NCI-H146 treated with DMSO at 0.1 percent for 48 hours (cell line): ENCODE measurements around the gene FGFR4.
A peak's percentile ranks its signal among the peaks of the same experiment; 100 is the strongest.
"Not testable (repeated sequence)": the region's sequence is repeated elsewhere in the genome, so short reads cannot be mapped to it uniquely, and the experiment has no call there.

Experiments used
- DNase-seq: peaks from one replicate; lab custom pipeline; 2025; ENCODE audit not compliant: unreplicated experiment; lab: John Stamatoyannopoulos, UW

FGFR4 gene

DNA sequence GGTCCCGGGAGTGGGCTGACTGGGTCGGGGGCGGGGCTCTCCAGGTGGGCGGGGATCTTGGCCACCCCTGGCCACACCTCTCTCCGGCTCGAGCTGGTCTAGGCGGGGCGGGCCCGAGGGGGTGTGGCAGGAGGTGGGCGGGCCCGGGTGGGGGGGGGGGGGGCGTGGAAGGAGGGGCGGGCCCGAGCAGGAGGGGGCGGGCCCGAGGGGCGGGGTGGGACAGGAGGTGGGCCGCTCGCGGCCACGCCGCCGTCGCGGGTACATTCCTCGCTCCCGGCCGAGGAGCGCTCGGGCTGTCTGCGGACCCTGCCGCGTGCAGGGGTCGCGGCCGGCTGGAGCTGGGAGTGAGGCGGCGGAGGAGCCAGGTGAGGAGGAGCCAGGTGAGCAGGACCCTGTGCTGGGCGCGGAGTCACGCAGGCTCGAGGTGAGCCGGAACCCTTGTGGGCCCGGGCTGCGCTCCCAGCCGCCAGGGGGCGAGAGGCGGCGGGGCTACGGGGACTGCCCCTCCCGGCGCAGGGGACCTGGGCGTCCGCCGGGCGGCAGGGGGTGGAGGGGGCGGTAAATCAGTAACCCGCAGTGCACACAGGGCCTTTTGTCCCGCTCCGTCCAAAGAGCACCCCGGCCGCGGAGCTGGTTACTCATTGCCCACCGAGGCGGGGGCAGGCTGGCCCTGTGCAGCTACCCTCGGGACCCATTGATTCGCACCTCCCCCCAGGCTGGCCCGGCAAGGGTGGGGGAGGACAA, at the start of gene FGFR4:
FGFR4 (plus strand) TSS at position 262 of the 744 bp plus-strand sequence. CDS start 2,688 bp downstream, outside the sequence.
- DNase-seq, result peak; percentile 4

DNA sequence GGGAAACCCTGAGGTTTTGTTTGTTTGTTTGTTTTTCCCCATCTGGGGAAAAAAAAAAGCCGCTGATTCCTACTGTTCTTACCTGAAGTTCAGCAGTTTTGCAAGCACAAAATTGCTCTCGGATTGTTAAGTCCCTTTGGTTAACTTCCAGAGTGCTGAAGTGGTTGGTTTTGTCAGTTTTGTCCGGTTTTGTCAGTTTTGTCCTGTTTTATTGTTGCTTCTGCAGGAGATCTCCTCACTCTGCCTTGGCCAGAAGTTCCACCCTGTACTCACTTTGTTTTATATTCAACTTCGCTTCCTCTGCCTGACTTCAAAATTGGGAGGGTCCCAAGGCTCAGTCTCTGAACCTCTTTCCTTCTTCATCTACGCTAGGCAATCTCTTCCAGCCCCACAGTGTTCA, 49.8 kb upstream of the FGFR4 start:
- DNase-seq, result no peak

DNA sequence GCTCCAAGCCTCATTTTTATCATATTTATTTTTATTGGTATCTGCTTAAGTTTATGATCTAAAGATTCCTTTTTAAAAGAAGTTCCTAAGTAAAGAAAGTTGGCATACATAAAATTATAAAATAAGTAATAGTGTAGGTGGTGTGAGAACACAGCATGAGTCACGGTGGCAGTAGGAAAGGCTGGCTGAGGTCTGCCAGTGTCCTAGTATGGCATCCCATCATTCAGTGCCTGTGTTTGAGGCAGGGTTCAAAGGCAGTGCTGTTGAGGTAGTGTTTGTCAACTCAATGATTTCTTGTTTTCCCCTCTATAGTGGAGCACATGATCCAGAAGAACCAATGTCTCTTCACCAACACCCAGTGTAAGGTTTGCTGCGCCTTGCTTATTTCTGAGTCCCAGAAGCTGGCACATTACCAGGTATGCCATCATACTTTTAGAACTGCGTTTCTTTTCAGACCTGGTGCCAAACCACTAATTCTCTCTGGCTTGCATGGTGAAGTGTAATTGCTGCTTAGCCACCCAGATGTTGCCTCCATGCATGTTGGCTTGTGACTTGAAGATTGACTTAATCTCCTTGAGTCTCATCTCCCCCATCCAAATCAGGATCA, 45.8 kb upstream of the FGFR4 start:
- DNase-seq, result no peak

DNA sequence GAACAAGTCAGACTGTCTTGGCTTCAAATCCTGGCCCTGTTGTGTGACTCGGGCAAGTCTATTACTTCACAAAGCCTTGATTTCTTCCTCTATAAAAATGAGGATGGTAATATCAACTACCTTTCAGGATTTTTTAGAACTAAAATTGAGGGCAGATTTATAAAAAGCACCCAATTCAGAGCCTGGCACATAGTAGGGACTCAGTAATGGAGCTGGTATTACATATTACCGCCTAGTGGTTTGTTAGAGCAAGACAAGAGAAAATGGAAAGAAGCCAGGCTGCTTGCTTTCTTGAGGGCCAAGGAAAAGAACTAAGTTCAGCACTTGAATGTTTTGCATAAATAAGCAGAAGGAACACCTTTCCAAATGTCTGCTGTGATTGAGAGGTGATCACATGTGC, 44.8 kb upstream of the FGFR4 start:
- DNase-seq, result no peak

DNA sequence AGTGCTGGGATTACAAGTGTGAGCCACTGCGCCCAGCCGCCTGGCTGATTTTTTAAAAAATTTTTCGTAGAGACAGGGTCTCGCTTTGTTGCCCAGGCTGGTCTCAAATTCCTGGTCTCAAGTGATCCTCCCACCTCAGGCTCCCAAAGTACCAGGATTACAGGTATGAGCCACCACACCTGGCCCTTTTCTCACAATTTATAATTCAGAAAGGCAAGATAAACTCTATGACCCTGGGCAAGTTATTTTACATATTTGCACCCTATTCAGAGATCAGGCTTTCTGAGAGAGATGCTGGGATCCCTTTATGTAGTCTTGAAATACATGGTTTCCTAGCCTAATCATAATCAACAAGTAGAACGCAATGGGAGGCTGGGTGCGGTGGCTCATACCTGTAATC, 43.6 kb upstream of the FGFR4 start:
- no peak for DNase-seq

DNA sequence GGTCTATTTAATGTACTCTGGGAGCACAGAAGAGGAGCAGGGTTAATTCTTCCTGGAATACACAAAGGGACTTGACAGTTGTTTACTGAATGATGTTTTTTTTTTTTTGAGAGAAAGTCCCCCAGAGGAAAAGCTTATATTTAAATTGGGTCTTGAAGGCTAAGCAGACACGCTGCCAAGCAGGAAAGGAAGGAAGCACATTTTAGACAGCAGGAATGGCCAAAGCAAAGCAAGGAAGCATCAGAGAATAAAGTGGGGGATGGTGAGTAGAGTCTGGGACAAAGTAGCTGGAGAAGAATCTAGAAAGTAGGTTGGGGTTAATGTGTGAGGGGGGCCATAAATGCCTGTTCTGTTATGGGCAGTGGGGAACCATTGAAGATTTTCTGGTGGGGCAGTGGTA, 42.8 kb upstream of the FGFR4 start:
- DNase-seq, result no peak

DNA sequence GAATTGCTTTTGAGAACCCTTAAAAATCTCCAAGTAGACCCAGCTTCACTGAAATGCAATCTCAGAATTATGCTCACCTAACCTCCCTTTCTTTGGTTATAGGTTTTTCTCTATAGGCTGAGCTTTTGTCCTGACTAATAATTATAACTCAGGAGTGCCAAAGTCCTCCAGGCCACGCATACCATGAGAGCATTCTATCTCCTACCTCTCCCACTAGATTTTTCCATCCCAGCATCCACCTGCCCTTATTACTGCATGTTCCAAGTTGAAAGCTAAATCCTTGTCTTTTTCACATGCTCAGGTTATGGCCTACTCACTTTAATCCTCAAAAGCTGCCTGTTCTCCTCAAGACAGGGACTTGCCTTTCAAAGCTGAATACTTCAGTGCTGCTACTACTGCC, 42.1 kb upstream of the FGFR4 start:
- no peak for DNase-seq

DNA sequence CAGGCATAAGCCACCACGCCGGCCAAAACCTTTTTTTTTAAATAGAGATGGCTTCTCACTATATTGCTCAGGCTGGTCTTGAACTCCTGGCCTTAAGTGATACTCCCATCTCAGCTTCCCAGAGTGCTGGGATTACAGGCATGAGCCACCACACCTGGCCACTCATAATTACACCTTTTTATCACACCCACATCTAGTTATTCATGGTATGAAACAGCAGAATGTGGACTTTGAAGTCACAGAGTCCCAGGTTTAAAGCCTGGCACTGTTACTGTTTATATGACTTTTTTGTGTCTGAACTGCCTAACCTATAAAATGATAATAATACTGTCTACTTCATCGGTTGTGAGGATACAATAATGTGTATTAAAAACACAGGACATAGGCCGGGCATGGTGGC, 41.1 kb upstream of the FGFR4 start:
- DNase-seq, result no peak

DNA sequence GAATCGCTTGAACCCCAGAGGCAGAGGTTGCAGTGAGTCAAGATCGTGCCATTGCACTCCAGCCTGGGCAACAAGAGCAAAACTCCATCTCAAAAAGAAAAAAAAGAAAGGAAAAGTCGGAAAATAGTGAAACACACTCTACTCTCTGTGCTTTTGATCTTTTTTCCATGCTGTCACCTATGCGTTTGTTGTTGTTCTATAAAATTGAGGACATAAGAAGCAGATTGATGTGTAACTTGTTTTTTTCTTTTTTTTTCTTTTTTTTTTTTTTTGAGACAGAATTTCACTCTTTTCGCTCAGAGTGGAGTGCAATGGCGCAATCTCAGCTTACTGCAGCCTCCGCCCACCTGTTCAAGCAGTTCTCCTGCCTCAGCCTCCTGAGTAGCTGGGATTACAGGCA, 38.2 kb upstream of the FGFR4 start:
- not testable (repeated sequence) for DNase-seq

DNA sequence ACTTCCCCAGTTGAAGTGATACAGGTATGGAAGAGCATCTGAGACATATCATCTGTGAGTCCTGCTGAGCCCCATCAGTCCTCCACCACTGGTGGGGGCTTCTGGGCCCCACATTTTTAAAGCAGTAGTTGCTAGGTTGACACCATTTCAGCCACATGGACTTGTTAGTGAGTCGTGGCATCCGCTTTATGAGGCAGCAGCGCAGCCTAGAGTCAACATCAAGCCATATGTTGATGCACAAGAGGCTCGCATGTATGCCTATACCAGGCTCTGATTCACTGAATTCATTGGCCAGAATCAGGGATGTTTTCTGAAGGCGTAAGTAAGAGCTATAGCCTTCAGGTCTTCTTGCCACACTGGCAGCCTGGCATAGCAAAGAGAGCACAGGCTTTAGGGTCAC, 37.4 kb upstream of the FGFR4 start:
- no peak for DNase-seq

DNA sequence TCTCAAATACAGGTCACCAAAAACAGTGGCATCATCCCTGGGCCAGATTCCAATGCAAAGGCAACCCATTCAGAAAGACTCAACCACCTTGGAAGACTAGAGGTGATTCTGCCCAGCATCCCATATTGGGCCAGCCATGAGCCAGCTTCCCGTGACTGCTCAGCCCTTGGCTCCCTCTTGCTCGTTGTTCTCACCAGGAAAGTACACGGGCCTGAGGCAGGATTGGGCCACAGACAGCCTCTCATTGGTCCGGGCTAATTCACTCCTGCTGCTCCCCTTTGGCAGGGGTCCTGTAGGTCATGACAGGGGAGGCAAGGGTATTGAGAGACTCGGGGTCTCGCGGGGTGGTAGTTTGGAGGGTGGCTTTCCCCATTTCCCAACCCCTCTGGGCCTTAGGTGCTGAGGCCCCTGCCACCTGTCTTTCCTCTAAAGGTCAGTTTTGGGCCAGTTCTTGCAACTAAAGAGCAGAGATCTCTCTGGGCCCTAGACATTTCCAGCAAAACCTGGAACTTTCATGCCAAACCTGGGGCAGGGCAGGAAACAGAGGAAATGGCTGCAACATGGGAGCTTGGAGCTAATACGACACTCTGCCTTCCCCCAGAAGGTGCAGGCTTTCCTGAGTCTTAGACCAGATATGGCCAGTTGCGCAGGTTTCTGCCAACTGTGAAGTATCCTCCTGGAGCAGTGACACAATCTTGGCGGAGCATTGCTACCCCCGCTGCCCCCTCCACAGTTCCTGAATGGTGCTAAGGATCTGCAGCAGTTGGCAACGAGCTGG, 22.0 kb upstream of the FGFR4 start:
- DNase-seq, result no peak

DNA sequence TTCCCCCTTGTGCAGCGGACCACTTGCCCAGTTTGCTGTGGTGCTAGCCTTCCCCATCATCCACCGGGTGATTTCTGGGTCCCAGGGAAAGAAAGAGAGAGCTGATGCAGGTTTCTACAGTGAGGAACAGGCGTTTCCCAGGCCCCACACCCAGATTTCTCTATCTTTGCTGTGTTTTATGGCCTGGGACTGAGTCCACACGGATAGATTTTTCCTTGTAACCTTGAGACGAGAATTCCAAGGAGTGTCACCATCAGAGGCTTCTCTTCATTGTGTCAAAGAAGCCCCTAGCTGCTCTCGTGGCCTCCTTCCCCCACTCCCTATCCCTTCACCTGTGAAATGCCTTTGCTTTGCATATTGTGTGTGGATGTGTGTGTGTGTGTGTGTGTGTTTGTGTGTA, 21.2 kb upstream of the FGFR4 start:
- no peak for DNase-seq

DNA sequence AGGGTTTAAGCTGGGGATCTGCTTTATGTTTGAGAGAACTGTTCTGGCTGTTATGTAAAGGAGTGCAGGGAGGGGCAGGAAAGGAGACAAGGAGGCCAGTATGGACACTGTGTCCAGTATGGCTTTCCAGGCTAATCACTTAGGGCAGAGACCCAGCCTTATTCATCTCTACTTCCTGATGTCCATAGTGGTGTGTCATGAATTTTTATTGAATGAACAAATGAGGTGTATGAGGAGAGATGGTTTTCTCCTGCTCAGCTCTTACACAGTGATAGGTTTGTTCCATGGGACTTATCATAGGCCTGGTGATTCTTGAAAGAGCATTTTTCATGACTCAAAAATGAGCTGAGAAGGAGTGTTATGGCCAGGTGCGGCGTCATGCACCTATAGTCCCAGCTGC, 20.5 kb upstream of the FGFR4 start:
- no peak for DNase-seq

DNA sequence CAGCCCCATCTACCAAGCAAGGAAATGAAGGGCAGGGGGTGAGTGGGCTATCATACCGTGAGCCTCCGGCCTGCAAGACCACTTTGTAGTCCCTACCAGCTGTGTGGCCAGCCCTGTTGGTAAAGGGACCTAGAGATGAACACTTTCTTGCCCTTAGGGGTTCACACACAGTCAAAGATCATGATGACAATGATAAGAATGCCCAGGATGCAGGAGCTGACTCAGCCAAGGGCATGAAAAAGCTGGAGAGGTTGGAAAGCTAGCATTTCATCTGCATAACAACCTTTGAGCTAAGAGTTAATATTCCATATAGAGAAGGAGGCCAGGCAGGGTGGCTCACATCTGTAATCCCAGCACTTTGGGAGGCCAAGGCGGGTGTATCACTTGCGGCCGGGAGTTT, 19.2 kb upstream of the FGFR4 start:
- DNase-seq, result no peak

DNA sequence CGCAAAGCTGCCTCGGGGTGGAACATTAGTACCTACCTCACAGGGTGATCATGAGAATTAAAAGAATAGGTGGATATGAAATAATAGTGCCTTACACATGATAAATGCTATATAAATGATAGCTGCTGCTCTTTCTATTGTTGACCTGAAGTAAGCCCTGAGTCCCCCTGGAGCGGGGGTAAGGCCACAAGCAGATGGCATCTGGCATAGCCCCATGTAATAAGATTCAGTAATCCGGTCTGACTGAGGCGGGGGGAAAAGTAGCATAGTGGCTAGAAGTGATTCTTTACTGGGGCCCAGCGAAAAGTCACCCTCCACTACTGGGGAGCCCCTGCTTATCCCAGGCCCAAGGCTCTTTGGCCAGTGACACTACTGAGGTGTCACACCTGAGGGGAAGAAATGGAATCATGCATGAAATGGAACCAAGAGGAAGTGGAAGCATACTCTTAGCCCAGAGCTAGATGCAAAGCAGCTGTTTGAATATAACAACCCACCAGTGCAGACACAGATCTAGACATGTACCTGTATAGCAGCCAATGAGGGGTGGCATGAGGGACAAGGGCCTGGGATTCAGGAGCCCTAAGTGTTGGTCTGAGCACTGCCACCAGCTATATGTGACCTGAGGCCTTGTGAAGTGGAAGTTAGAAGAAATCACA, 16.1 kb upstream of the FGFR4 start:
- no peak for DNase-seq

DNA sequence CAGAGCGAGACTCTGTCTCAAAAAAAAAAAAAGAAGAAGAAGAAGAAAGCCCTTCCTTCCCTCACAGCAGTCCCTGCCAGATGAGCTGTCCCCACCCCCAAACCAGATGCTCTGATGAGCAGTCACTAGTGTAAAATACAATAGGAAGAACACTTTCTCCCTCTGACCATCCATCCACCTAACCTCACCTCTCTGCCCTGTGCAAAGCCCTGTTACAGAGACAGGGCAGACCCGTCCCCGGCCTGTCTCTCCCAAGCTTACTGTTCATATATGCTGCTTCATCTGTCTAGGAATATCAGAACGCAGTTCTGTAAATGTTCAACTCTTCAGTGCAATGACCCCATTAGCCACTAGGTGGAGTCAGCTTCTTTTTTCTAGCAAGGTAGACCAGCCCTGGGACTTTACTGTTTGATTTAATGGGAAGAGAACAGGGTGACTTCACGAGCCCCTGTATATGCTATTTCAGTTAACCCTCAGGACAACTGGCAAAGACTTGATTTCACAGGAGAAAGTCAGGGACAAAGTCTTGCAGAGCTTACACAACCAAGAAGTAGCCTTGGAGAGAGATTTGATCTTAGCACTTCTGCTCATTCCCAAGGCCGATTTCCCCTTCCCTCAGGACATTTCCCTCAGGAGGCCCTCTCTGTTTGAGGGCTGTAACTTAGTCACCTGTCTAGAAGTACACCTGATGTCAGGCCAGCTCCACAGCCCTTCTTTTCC, 14.9 kb upstream of the FGFR4 start:
- peak; percentile 35 for DNase-seq

DNA sequence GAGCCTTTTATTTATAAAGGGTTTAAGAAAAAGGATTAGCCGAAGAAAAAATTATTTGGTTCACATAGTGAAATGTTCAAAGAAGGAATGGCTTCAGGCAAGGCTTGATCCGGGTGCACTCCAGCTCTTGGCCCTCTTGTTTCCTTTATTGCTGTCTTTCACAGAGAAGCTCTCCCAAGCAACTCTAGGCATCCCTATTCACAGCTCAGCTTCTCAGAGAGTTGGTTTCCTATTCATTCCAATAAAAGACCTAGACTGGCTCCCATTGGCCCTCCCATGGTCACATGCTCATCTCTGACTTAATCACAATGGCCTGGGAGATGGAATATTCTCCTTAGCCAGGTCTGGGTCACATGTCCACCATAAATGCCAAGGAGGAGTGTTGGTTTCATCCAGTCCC, 9.4 kb upstream of the FGFR4 start:
- no peak for DNase-seq

DNA sequence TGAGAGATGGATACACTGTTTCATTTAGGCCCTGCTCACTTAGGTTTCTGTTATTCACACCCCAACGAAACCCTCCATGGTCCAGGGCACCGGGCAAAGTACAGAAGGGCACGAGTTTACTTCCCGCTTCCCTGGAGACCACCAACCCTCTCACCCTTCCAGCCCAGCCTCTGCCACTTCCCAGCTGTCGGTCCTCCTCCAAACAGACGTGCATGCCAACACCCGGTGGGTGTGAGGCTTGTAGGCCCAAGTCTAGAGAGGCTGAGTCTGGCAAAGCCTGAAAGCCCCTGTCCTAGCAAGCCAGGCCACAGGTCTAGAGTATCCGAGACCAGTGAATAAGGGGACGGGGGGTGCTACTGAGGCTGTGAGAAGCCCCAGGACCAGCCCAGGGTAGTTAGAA, 7.1 kb upstream of the FGFR4 start:
- DNase-seq, result no peak

DNA sequence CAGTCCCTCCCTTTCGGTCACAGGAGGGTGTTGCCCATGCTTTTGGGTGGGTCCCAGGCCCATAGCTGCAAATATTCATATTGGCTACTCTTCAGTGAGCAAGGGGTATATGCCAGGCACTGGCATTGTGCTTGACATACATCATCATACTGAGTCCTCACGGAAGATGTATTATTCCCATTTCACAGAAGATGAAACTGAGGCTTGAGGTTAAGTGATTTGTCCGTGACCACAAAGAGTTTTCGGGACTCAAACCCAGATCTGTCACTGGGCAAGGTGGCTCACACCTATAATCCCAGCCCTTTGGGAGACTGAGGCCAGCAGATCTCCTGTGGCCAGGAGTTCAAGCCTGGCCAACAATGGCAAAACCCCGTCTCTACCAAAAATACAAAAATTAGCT, 6.5 kb upstream of the FGFR4 start:
- DNase-seq, result no peak

DNA sequence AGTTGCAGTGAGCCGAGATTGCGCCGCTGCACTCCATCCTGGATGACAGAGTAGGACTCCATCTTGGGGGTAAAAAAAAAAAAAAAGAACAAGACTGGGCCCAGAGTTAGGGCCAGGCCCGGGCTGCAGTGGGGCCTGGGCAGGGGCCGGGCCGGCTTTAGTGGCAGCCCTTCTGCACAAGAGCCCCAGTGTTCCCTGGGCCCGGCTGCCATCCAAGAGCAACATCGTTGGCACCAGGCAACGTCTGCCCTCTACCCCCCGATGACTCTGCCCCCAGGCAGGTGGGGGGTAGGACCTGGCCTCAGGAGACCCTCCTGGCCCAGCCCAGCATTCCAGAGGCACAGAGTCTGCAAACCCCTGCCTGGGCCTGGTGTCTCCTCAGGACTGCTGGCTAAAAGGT, 4.9 kb upstream of the FGFR4 start:
- DNase-seq, result no peak

DNA sequence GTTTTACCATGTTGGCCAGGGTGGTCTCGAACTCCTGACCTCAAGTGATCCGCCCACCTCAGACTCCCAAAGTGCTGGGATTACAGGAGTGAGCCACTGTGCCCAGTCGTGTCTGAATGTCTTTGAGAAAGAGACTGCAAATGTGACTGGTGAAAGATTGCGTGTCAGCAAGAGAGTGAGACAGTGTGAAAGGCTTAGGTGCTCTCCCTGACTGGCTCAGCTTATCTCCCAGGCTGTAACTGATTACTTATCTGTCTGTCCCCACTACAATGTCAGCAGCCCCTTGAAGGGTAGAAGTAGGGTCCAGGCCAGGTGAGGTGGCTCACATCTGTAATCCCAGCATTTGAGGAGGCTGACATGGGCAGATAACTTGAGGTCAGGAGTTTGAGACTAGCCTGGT, 3.4 kb upstream of the FGFR4 start:
- DNase-seq, result no peak
